MCF 10A (cell line): Measurements from ENCODE around the gene GTF2I. TPM values are rescaled to one million over a fixed set of nuclear protein-coding genes. Genes with fewer than 3 reads are reported as not detected.
"Not testable (repeated sequence)": the region's sequence is repeated elsewhere in the genome, so short reads cannot be mapped to it uniquely, and the experiment has no call there.

Experiments used
- BruUV-seq: library from RNA; stranded (reverse); fragments of 400-500 nt; replicated peaks from 2 replicates; lab custom pipeline; 2021; lab: Mats Ljungman, UMichigan
- CTCF ChIA-PET: fragments of 300-600 bp; sonication (Branson Sonifier 250); formaldehyde crosslinking; extraction: SDS; loops from one replicate; lab custom pipeline; 2021; ENCODE audit warnings: antibody characterized with exemption, inconsistent platforms; lab: Yijun Ruan, JAX
- POLR2A ChIA-PET: fragments of 300-600, 350-650 bp; sonication (Branson Sonifier 250); formaldehyde crosslinking; extraction: SDS; loops from one replicate; lab custom pipeline; 2020; ENCODE audit warnings: antibody characterized with exemption, inconsistent platforms; lab: Yijun Ruan, JAX
- DNase-seq: peaks from one replicate; pipeline ENCODE4 v3.0.0-alpha.2; 2018; ENCODE audit not compliant: unreplicated experiment
- H3K27ac Mint-ChIP-seq: one replicate; pipeline ENCODE4 v1.8.0; 2022; ENCODE audit warnings: mild to moderate bottlenecking, low read depth, mixed read lengths; ENCODE audit not compliant: unreplicated experiment
- H3K27me3 Mint-ChIP-seq: one replicate; pipeline ENCODE4 v1.8.0; 2022; ENCODE audit warnings: mixed read lengths; ENCODE audit not compliant: insufficient read depth, unreplicated experiment
- H3K36me3 Mint-ChIP-seq: one replicate; pipeline ENCODE4 v1.8.0; 2022; ENCODE audit warnings: mild to moderate bottlenecking, moderate library complexity, mixed read lengths; ENCODE audit not compliant: insufficient read depth, unreplicated experiment
- H3K4me1 Mint-ChIP-seq: one replicate; pipeline ENCODE4 v1.8.0; 2022; ENCODE audit warnings: mixed read lengths; ENCODE audit not compliant: insufficient read depth, unreplicated experiment
- H3K4me3 Mint-ChIP-seq: one replicate; pipeline ENCODE4 v1.8.0; 2022; ENCODE audit warnings: mild to moderate bottlenecking, moderate library complexity, mixed read lengths; ENCODE audit not compliant: unreplicated experiment
- H3K9me3 Mint-ChIP-seq: one replicate; pipeline ENCODE4 v1.8.0; 2022; ENCODE audit warnings: mixed read lengths; ENCODE audit not compliant: unreplicated experiment
- intact Hi-C: fragments of 100-400 bp; cut with micrococcal nuclease; formaldehyde crosslinking; loops from 2 replicates; pipeline ENCODE4 v1.14.1; 2022
- total RNA-seq: library from RNA; stranded (reverse); gene quantifications from 2 replicates; pipeline ENCODE4 v1.2.3, GENCODE V29; 2022

Gene GTF2I
- total RNA-seq, 1 experiment from 2014 or later: 152 TPM

GRCh38 chr7:74797848-74798622 is 140.5 kb downstream of the GTF2I start:
- BruUV-seq, H3K9me3 Mint-ChIP-seq, H3K4me3 Mint-ChIP-seq, H3K36me3 Mint-ChIP-seq, CTCF ChIA-PET, H3K27ac Mint-ChIP-seq, H3K4me1 Mint-ChIP-seq, POLR2A ChIA-PET, DNase-seq, intact Hi-C loops, H3K27me3 Mint-ChIP-seq: not testable (repeated sequence)

DNA sequence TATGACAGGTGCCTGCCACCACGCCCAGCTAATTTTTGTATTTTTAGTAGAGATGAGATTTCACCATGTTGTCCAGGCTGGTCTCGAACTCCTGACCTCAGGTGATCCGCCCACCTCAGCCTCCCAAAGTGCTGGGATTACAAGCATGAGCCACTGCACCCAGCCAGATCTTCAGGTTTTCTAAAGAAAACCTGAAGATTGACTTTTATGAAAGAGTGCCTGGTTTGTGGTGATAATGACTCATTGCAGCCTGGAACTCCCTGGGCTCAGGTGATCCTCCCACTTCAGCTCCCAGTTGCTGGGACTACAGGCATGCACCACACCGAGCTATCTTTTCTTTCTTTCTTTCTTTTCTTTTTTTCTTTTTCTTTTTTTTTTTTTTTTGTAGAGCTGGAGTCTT is 141.1 kb downstream of the GTF2I start:
- BruUV-seq, H3K27ac Mint-ChIP-seq, DNase-seq, POLR2A ChIA-PET, H3K27me3 Mint-ChIP-seq, H3K4me1 Mint-ChIP-seq, H3K9me3 Mint-ChIP-seq, H3K36me3 Mint-ChIP-seq, H3K4me3 Mint-ChIP-seq, CTCF ChIA-PET, intact Hi-C loops: not testable (repeated sequence)

Other genes starting within 250 kb of the GTF2I start
- gene GTF2IRD1, start 203.8 kb upstream of the GTF2I start, total RNA-seq: 77.6 and 83.1 TPM in 2 replicates
- gene NCF1, start 116.3 kb downstream of the GTF2I start, total RNA-seq: not detected in 2 replicates
- gene GTF2IRD2, start 193.9 kb downstream of the GTF2I start, total RNA-seq: 13.4 and 16.1 TPM in 2 replicates